ENCODE results near the gene DLG4. TPM values are rescaled to one million over a fixed set of nuclear protein-coding genes. Genes with fewer than 3 reads are reported as not detected.

DLG4 gene
- total RNA-seq, 1 experiment from 2014 or later, result 2.0 TPM

- CTCF ChIA-PET, result no interaction called here
- BruUV-seq (replicated peaks), result TSS peak; percentile 64
- TF ChIP-seq CTCF (IDR thresholded peaks at IDR 0.05; ENCODE audit: unreplicated experiment), result no peak
- no peak for DNase-seq
- Mint-ChIP-seq H3K4me1 (ENCODE audit: low read depth, unreplicated experiment) (peaks cover 27% of the 10 kb centered on the region), H3K27ac (ENCODE audit: unreplicated experiment) (peak overlapping the region; percentile 82), H3K9me3 (ENCODE audit: low read depth, unreplicated experiment) (no peaks in the 10 kb centered on the region), H3K4me3 (ENCODE audit: low read depth, unreplicated experiment) (peak overlapping the region; percentile 73), H3K27me3 (ENCODE audit: unreplicated experiment) (no peaks in the 10 kb centered on the region), H3K36me3 (ENCODE audit: insufficient read depth, unreplicated experiment) (peaks cover 82% of the 10 kb centered on the region)
- intact Hi-C loops (cut with micrococcal nuclease; ENCODE audit: unreplicated experiment), result no loop called here
Observed at GRCh38 chr17:7253082-7253481, 33.4 kb upstream of the DLG4 start.

GRCh38 chr17:7252176-7253043 lies 32.8 kb upstream of the DLG4 start, which contains the start of gene ELP5:
Gene ELP5 (plus strand): TSS chr17:7252215. CDS start chr17:7252551, 336 bp downstream.
- intact Hi-C loops (cut with micrococcal nuclease; ENCODE audit: unreplicated experiment), result no loop called here
- Mint-ChIP-seq H3K27ac (ENCODE audit: unreplicated experiment) (peak within 1 kb of the TSS; percentile 84), H3K27me3 (ENCODE audit: unreplicated experiment) (no peaks in the 10 kb centered on the region), H3K36me3 (ENCODE audit: insufficient read depth, unreplicated experiment) (peaks cover 79% of the 10 kb centered on the region), H3K4me3 (ENCODE audit: low read depth, unreplicated experiment) (peak within 1 kb of the TSS; percentile 73), H3K9me3 (ENCODE audit: low read depth, unreplicated experiment) (no peaks in the 10 kb centered on the region), H3K4me1 (ENCODE audit: low read depth, unreplicated experiment) (peaks cover 27% of the 10 kb centered on the region)
- CTCF ChIA-PET, result interaction anchor here (1.0 to 1.5 kb wide), 2 partner anchors 10 to 13 kb away, joined by 5 read pairs; partner anchors contain the start of genes GABARAP and PHF23
- peak; percentile 89 for DNase-seq
- no TSS peak for BruUV-seq (replicated peaks)
- TF ChIP-seq CTCF (IDR thresholded peaks at IDR 0.05; ENCODE audit: unreplicated experiment), result no peak

- intact Hi-C loops (cut with micrococcal nuclease; ENCODE audit: unreplicated experiment), result no loop called here
Observed at GRCh38 chr17:7251661-7252175, 32.1 kb upstream of the DLG4 start, which contains the start of gene CTDNEP1. Gene CTDNEP1 (minus strand): TSS chr17:7251734. CDS start chr17:7251296, 438 bp downstream.

More at GRCh38 chr17:7251661-7252175, 32.1 kb upstream of the DLG4 start, which contains the start of gene CTDNEP1:
- no TSS peak for BruUV-seq (replicated peaks)
- peaks cover 27% of the 10 kb centered on the region for H3K4me1 Mint-ChIP-seq (ENCODE audit: low read depth, unreplicated experiment)
- DNase-seq, result peak; percentile 95
- peaks cover 76% of the 10 kb centered on the region for H3K36me3 Mint-ChIP-seq (ENCODE audit: insufficient read depth, unreplicated experiment)
- H3K4me3 Mint-ChIP-seq (ENCODE audit: low read depth, unreplicated experiment), result peak within 1 kb of the TSS; percentile 73
- CTCF ChIA-PET, result interaction anchor here (0.7 to 1.5 kb wide), 3 partner anchors 9 to 12 kb away, joined by 3 to 5 read pairs (median 5); partner anchors contain the start of genes GABARAP and PHF23
- TF ChIP-seq CTCF (IDR thresholded peaks at IDR 0.05; ENCODE audit: unreplicated experiment), result no peak
- H3K27me3 Mint-ChIP-seq (ENCODE audit: unreplicated experiment), result no peaks in the 10 kb centered on the region
- no peaks in the 10 kb centered on the region for H3K9me3 Mint-ChIP-seq (ENCODE audit: low read depth, unreplicated experiment)
- H3K27ac Mint-ChIP-seq (ENCODE audit: unreplicated experiment), result peak within 1 kb of the TSS; percentile 84

Data from Calu3 (cell line).